ENCODE measurements around the gene ZDHHC11.

The ZDHHC11 gene

DNA sequence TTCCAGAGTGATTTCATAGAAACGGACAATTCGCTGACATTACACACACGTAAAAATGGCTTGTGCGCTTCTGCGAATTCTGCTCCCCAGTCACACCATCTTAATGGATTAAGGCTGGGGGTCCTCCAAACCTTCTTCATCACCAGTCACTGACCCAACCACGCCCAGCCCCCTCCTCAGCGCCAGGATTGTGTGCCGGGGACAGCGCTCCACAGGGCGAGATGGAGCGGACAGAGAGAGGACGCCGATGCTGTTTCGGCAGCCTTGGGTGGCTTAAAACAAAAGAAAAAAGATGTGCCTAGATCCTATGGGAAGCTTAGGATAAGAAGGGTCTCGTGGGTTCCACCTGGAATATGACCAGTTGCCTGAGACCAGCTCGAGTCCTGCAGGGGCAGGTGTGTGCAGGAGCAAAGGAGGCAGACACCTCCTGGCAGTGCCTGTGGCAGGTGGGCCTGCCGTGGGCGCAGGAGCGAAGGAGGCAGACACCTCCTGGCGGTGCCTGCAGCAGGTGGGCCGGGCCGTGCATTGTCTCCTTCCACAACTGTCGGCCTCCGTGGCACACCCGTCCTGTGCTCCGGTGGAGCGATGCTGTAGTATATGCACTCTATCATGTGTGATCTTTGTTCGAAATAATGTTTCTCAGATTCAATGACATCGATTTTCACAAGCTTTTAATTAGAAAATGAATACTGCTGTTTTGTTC, 21.0 kb upstream of the ZDHHC11 start:
- no peak overlapping the region for H3K4me3 Mint-ChIP-seq
- no peak for ATAC-seq (replicated peaks)
- H3K9me3 Mint-ChIP-seq = no peaks in the 10 kb centered on the region
- H3K27me3 Mint-ChIP-seq = no peaks in the 10 kb centered on the region
- no peak overlapping the region for H3K27ac Mint-ChIP-seq
- DNase-seq = no peak
- peaks cover 67 to 79% of the 10 kb centered on the region in 2 donors for H3K36me3 Mint-ChIP-seq
- peaks cover 9 to 13% of the 10 kb centered on the region in 2 donors for H3K4me1 Mint-ChIP-seq

DNA sequence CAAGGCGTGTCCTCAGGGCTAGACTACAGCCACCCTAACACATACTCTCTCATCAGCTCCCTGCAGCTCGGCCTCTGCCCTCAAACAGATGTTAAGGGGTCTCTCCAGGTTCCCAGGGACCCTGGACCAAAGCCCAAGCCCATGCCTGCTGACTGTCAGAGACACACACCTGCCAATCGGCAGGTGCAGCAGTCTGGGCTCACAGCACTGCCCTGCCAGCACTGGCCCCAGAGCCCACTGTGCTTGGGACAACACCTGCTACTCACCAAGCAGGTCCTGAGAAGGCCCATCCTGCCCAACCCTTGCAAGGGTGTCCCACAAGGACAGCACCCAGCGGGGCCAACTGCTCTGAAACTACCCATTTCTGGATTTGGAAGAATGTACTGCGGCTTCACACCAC, 20.2 kb upstream of the ZDHHC11 start:
- H3K9me3 Mint-ChIP-seq = no peaks in the 10 kb centered on the region
- no peaks in the 10 kb centered on the region for H3K27me3 Mint-ChIP-seq
- H3K36me3 Mint-ChIP-seq = peaks cover 69 to 82% of the 10 kb centered on the region in 2 donors

DNA sequence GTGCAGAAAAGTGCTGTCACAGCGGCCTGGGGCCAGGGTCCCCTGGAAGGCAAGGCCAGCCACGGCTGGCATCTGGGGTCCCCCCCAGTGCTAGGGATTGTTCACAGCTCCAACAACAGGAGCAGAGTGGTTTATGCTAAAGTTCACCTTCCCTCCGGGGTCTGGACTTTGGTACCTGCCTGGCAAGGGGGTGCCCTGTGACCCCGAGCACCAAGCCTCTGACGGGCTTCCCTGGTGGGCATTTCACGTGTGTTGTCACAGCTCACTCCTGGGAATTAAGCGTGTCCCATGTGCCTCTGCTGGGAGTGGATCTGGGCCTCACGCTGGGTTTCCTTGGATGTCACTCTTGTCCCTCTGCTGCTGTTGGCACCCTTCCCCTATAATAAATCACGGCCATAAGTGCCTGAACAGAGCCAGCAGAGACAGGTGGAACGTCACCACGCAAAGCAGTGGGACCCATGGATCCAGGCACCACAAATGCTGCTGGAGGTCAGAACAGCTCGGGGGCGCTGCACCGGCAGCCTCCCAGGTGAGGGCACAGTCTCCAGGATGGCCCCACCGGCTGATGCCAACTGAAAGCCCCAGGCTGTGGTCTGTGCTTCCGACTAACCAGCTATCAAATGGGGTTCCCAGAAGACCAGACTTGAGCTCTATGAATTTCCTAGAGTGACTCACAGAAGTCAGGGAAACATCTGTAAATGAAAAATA, 17.8 kb upstream of the ZDHHC11 start:
- Mint-ChIP-seq H3K27me3 (no peaks in the 10 kb centered on the region), H3K36me3 (peaks cover 68 to 77% of the 10 kb centered on the region in 2 donors), H3K9me3 (no peaks in the 10 kb centered on the region), H3K27ac (no peak overlapping the region), H3K4me3 (no peak overlapping the region), H3K4me1 (peaks cover 7% of the 10 kb centered on the region in 2 donors)
- DNase-seq (no peak), ATAC-seq (replicated peaks) (no peak)

More for the DNA sequence above, 20.2 kb upstream of the ZDHHC11 start:
- ATAC-seq (replicated peaks) = no peak
- Mint-ChIP-seq H3K27ac (no peak overlapping the region), H3K4me1 (peaks cover 9 to 13% of the 10 kb centered on the region in 2 donors), H3K4me3 (no peak overlapping the region)
- DNase-seq = no peak

DNA sequence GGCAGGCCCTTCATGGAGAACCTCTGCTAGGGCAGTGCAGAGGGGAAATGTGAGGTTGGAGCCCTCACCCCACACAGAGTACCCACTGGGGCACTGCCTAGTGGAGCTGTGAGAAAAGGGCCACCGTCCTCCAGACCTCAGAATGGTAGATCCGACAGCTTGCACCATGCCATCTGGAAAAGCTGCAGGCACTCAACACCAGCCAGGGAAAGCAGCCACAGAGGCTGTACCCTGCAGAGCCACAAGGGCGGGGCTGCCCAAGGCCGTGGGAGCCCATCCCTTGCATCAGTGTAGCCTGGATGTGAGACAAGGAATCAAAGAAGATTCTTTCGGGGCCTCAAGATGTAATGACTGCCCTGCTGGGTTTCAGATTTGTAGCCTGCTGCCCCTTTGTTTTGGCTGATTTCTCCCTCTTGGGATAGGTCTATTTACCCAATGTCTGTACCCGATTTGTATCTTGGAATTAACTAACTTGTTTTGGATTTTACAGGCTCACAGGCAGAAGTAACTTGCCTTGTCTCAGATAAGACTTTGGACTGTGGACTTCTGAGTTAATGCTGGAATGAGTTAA, 16.6 kb upstream of the ZDHHC11 start:
- DNase-seq = no peak
- H3K27ac Mint-ChIP-seq = peak overlapping the region; percentile 84

DNA sequence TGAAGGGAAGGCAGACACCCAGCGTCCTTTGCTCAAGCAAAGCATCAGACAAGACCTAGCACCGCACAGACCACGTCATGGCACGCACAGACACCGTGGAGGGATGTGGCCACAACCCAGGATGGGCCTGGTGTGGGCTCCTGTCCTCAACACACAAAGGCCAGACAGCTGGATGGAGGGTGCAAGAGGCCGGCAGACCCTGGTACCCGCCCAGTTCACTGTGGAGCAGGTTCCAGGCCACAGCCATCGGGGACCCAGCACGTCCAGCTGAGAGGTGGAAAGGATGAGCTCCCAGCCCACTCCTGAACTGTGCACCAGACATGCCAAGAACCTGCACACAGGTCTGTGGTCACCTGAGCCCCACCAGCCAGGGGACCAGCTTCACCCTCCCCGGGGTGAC, 15.0 kb upstream of the ZDHHC11 start:
- no peak overlapping the region for H3K4me3 Mint-ChIP-seq
- peaks cover 66% of the 10 kb centered on the region in 2 donors for H3K36me3 Mint-ChIP-seq
- H3K27me3 Mint-ChIP-seq = no peaks in the 10 kb centered on the region
- no peaks in the 10 kb centered on the region for H3K9me3 Mint-ChIP-seq
- peaks cover 0 to 2% of the 10 kb centered on the region in 2 donors for H3K4me1 Mint-ChIP-seq
- H3K27ac Mint-ChIP-seq = no peak overlapping the region
- ATAC-seq (replicated peaks) = no peak
- no peak for DNase-seq

More for the DNA sequence above, 16.6 kb upstream of the ZDHHC11 start:
- no peak overlapping the region for H3K4me3 Mint-ChIP-seq
- ATAC-seq (replicated peaks) = no peak
- H3K4me1 Mint-ChIP-seq = peaks cover 0 to 2% of the 10 kb centered on the region in 2 donors
- no peaks in the 10 kb centered on the region for H3K9me3 Mint-ChIP-seq
- H3K27me3 Mint-ChIP-seq = no peaks in the 10 kb centered on the region
- peaks cover 68 to 76% of the 10 kb centered on the region in 2 donors for H3K36me3 Mint-ChIP-seq

DNA sequence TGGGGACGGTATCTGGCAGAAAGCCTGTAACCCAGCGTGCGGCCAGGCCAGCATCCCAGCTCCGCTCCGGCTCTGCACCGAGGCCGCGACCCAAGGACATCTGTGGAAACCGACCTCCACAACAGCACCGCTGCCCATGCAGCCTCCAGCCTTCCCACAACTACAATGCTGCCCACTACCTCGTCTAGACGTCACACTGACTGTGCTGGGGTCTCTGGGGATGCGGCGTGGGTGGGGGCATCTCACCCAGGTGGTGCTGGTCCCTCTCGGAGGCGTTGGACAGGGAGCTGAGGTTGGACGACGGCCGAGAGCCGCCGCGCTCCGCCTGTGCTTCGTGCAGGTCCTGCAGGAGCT, 14.4 kb upstream of the ZDHHC11 start:
- H3K27ac Mint-ChIP-seq = no peak overlapping the region
- peaks cover 0 to 2% of the 10 kb centered on the region in 2 donors for H3K4me1 Mint-ChIP-seq
- DNase-seq (no peak), ATAC-seq (replicated peaks) (no peak)
- H3K9me3 Mint-ChIP-seq = no peaks in the 10 kb centered on the region
- peaks cover 63 to 66% of the 10 kb centered on the region in 2 donors for H3K36me3 Mint-ChIP-seq
- H3K27me3 Mint-ChIP-seq = no peaks in the 10 kb centered on the region
- no peak overlapping the region for H3K4me3 Mint-ChIP-seq

DNA sequence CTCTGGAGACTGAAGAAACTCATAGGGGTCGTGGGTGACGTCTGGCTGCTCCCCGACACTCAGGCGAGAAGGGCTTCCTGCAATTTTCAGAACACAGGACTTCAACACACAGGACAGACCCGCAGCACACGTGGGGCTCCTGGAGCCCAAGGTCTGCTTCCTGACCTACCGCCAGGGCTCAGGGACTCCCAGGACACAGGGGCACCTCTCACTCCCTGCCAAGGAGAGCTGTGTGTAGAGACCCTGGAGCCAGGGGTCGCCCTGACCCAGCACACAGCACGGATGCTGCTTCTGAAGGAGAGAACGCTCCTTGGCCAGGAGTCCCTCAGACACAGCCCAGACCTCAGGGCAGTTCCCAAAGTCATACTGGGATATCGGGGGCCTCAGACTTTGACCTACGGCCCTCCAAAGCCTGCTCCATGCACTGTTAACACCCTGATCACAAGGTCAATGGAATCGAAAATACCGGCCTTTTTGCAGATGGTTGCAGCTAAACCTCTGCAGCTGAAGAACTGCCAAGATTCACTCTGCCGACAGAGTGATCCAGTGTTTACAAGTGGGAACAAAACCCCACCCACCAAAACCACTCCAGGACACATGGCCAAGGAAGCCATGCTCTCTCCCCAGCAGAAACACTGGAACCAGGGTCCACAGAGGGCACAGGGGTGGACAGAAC, 13.8 kb upstream of the ZDHHC11 start:
- H3K4me1 Mint-ChIP-seq = peaks cover 0 to under 1% of the 10 kb centered on the region in 2 donors
- no peak for ATAC-seq (replicated peaks)
- H3K27me3 Mint-ChIP-seq = no peaks in the 10 kb centered on the region
- H3K36me3 Mint-ChIP-seq = peaks cover 58 to 61% of the 10 kb centered on the region in 2 donors
- DNase-seq = no peak
- peak overlapping the region; percentile 37 for H3K27ac Mint-ChIP-seq
- H3K9me3 Mint-ChIP-seq = no peaks in the 10 kb centered on the region
- no peak overlapping the region for H3K4me3 Mint-ChIP-seq

DNA sequence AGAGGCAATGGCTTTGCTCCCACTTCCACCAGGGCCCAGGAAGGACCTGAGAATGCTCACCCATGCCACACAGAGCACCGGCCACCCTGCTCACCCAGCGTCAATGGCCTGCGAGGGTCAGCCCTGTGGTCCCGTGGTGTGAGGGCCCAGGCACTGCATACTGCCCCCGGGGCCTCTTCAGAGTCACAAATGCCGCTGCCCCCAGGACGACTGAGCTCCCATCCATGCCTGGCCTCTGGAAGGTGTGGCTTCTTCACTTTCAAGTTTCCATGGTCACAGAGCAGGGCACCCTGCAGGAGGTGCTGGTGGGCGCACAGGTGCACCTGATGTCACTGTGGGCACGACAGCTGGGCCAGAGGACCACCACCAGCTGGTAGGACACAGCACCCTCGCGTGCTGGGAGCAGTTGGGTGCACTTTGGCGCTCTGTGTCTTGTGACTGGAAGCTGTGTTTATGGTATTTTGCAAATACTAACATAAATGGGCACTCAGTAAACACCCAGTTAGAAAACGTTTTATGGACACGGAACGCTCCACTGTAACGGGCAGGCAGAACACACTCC, 12.5 kb upstream of the ZDHHC11 start:
- H3K27me3 Mint-ChIP-seq = no peaks in the 10 kb centered on the region
- H3K9me3 Mint-ChIP-seq = no peaks in the 10 kb centered on the region
- peaks cover 50% of the 10 kb centered on the region in 2 donors for H3K36me3 Mint-ChIP-seq
- H3K4me3 Mint-ChIP-seq = no peak overlapping the region
- H3K27ac Mint-ChIP-seq = no peak overlapping the region
- ATAC-seq (replicated peaks) (no peak), DNase-seq (no peak)
- H3K4me1 Mint-ChIP-seq = no peaks in the 10 kb centered on the region

DNA sequence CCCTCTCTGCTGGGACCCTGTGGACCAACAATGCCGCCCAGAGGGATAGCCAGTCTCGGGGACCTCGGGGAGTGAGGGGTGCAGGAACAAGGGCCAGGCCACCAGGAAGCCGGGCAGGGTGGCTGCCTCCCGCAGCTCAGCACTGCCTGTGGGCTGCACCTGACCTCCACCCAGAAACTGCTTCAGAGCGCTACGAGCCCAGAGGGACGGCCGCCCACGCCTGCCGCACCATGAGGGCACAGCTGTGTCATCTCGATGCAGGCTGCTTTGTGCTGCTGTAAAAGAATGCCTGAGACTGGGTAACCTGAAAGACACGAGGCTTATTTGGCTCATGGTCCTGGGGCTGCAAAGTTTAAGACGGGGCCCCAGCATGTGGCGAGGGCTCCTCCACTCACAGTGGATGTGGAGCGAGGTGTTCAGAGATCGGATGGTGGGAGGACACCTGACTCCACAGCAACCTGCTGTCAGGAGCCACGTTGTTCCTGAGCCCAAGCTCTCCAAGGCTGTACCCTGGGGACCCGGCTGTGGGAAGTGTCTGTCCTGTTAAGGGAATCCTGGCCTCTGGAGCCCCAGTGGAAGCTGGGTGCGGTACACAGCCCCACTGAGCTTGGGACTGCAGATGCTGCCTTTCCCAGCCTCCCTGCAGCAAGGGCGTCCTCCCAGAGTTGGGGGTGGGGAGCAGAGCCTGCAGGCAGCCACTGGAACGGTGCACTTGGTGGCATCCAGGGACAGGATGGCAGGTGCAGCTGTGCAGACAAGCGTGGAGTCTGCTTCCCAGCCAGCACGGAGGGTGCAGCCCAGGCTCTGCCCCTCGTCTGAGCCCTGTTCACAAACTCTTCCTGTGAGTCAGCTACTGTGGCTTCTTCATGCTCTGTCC, 11.8 kb upstream of the ZDHHC11 start:
- no peaks in the 10 kb centered on the region for H3K9me3 Mint-ChIP-seq
- H3K4me3 Mint-ChIP-seq = no peak overlapping the region
- no peak for DNase-seq

DNA sequence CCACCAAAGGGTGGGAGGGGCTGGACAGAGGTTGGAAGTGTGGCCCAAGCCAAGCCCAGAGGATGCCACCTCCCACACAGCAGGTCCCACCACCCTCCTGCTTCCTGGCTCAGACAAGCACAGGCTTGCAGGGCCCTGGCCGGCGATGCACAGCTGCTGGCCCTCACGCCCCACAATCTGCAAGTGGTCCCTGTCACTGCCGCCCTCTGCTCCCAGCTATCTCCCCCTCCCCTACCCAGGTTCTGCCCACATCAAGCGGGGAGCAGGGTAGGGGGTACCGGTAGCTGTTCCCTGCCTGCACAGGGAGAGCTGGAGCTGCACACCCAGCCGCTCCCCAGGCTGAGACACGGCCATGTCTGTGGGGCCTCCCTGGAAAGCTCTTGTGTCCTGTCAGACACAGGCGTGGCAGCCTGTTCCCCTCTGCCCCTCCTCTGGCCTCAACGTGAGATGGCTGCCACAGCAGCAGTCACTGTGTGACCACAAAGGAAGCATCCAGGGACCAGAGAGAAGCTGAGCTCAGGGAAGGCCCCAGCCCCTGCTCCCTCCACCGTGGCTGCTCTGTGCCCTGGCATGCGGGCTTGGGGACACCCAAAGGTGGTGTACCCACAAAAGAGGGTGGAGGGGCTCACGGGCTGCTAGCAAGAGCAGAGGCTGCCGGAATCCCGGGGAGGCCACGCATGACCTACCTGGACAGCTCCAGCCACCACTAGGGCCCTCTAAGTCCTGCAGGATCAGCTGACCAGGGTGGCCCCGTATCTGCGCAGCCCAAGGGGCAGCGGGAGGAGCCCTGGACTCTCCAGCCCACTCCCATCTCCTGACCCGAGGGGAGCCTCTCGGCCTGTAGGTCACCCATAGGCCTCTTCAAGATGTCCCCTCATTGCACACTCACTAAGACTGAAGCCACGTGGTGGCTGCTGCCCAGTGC, 10.9 kb upstream of the ZDHHC11 start:
- H3K4me1 Mint-ChIP-seq = no peaks in the 10 kb centered on the region
- H3K9me3 Mint-ChIP-seq = no peaks in the 10 kb centered on the region
- DNase-seq (no peak), ATAC-seq (replicated peaks) (no peak)
- H3K36me3 Mint-ChIP-seq = peaks cover 33 to 34% of the 10 kb centered on the region in 2 donors
- H3K4me3 Mint-ChIP-seq = no peak overlapping the region
- no peaks in the 10 kb centered on the region for H3K27me3 Mint-ChIP-seq
- no peak overlapping the region for H3K27ac Mint-ChIP-seq

More for the DNA sequence above, 11.8 kb upstream of the ZDHHC11 start:
- Mint-ChIP-seq H3K36me3 (peaks cover 42 to 43% of the 10 kb centered on the region in 2 donors), H3K4me1 (no peaks in the 10 kb centered on the region), H3K27me3 (no peaks in the 10 kb centered on the region), H3K27ac (no peak overlapping the region)
- no peak for ATAC-seq (replicated peaks)

DNA sequence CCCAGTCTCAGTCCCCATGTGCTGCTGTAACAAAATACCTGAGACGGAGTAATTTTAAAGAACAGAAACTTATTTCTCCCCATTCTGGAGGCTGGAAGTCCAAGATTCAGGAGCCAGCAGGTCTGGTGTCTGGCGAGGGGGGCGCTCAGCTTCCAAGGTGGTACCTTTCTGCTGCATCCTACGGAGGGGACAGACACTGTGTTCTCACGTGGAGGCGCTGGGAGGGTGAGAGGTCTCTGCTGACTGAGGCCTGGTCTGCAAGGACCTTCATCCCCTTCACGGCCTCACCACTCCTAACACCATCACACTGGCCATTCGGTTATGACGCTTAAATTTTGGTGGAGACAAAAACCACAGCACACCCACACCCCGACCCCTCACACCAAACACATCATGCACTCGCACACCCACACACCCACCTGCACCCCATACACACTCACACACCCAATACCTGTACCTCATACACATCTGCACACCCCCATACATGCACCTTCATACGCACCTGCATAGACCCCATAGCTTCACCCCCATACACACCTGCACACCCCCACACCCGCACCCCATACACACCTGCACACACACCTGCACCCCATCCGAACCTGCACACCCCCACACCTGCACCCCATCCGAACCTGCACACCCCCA, 9.8 kb upstream of the ZDHHC11 start:
- no peaks in the 10 kb centered on the region for H3K4me1 Mint-ChIP-seq
- no peaks in the 10 kb centered on the region for H3K27me3 Mint-ChIP-seq
- no peak overlapping the region for H3K4me3 Mint-ChIP-seq
- H3K36me3 Mint-ChIP-seq = peaks cover 24 to 27% of the 10 kb centered on the region in 2 donors
- DNase-seq (no peak), ATAC-seq (replicated peaks) (no peak)
- H3K27ac Mint-ChIP-seq = no peak overlapping the region
- H3K9me3 Mint-ChIP-seq = no peaks in the 10 kb centered on the region

DNA sequence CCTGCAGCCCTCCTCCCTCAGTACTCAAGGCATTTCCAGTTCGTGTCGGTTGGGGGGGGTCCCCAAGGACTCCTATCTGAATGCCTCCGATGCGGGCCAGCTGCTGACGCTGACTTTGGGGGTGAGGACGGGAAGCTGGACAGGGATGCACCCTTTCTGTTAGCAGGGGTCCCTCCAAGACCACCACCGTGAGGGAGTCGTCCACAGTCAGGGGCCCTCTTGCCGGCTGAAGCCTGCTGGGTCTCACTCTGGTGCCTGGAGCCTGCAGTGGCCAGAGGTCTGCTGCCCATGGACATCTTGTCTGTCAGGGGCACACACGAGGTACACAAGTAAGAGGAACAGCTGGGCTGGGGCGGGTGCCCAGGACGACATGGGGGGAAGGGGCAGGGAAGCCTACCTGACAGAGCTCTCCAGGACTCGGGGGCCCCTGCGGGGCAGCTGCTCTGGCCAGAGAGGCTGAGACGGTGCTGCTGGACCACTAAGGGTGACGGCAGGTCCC, 9.1 kb upstream of the ZDHHC11 start:
- Mint-ChIP-seq H3K9me3 (no peaks in the 10 kb centered on the region), H3K27me3 (no peaks in the 10 kb centered on the region)

More for the DNA sequence above, 9.1 kb upstream of the ZDHHC11 start:
- no peak for DNase-seq
- no peak for ATAC-seq (replicated peaks)
- Mint-ChIP-seq H3K4me1 (no peaks in the 10 kb centered on the region), H3K36me3 (peaks cover 21 to 23% of the 10 kb centered on the region in 2 donors), H3K4me3 (no peak overlapping the region), H3K27ac (no peak overlapping the region)

All from stimulated activated naive B cell treated with anti-CD40 and anti-IgM and Interleukin-4, amounts not matched to agents 10 μg/mL and 1 μg/mL and 100 μg/mL, for 72 hours (primary cell).